Measurements from ENCODE around the gene RNLS.

RNLS gene

DNA sequence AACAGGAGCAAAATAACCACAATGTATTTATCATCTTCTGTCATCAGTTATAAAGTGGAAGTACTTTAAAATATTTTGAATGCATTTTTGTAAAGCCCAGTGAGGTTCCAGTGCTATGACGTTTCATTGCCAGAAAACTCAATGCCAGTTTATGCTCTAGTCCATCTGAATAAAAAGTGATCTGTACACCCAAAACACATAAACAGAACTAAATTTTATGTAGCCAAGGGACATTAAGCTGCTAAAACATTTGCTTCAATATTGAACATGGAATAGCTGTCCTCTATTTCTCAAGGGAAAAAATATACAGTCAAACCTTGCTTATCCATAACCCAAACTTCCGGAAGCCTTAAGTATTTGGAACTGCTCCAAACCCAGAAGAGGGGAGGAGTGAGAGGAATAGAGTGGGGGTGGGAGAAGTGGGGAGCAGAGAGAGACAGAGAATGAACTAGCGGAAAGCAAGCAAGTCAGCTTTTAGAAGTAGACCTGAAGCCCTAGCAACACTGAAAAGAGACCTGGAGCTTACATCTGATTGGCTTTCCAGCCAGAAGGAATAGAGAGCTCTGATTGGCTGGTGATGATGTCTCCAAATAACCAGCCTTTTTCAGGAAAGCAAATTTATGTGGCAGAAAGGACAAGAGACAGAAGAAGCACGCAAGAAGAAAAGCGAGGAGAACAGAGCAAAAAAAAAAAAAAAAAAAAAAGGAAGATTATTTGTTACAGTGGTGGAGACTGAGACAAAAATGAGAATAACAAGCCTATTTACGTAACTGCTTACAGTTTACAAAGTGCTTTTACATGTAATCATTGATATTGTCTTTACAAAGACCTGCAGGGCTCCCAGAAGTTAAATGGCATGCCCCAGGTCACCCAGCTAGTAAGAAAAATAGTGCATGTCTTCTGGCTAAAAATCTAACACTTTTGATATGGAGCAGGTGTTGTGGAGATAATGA lies 196.0 kb downstream of the RNLS start:
- Histone ChIP-seq H3K27me3 (replicated peaks; ENCODE audit: control insufficient read depth, insufficient read depth, low read length, poor library complexity, severe bottlenecking) (no peaks in the 10 kb centered on the region), H3K4me3 (ENCODE audit: insufficient read depth, low read depth, low read length, poor library complexity, severe bottlenecking) (no peak overlapping the region), H3K4me1 (ENCODE audit: control insufficient read depth, insufficient read depth, low read length, poor library complexity, severe bottlenecking) (peaks cover 32% of the 10 kb centered on the region), H3K36me3 (ENCODE audit: control insufficient read depth, insufficient read depth, low read length) (no peaks in the 10 kb centered on the region), H3K9me3 (ENCODE audit: control insufficient read depth, low read length) (no peaks in the 10 kb centered on the region), H3K27ac (ENCODE audit: insufficient read depth, low read length, poor library complexity, severe bottlenecking) (peak overlapping the region; percentile 83)
- no peak for DNase-seq

DNA sequence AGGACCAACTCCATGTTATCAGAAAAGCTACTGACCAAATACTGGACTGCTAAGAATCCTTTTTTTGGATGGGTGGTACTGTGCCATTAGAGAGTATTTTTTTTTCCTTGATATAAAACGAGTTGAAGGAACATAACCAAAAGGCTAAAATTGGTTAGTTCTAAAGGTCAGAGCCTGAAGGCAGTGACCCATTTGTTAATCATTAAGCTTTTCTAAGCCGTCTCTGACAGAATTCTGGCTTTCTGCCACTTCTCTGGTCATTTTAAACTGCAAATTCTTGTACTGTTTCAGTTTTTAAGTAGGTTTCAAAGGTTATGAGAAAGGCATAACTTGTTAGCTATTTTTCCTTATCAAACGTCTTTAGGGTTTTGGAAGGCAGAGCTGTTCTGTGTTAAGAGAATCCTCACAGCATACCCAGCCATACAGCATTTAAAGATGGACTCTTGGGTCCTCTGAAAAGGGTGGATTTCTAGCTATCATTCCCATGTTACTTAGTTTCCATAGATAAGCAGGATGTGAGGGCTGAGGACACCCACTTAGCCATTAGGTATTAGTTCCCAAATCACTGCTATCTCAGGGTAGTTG lies 196.8 kb downstream of the RNLS start:
- Histone ChIP-seq H3K36me3 (ENCODE audit: control insufficient read depth, insufficient read depth, low read length) (no peaks in the 10 kb centered on the region), H3K9me3 (ENCODE audit: control insufficient read depth, low read length) (no peaks in the 10 kb centered on the region), H3K4me1 (ENCODE audit: control insufficient read depth, insufficient read depth, low read length, poor library complexity, severe bottlenecking) (peaks cover 32% of the 10 kb centered on the region), H3K27me3 (replicated peaks; ENCODE audit: control insufficient read depth, insufficient read depth, low read length, poor library complexity, severe bottlenecking) (no peaks in the 10 kb centered on the region), H3K27ac (ENCODE audit: insufficient read depth, low read length, poor library complexity, severe bottlenecking) (peak overlapping the region; percentile 83), H3K4me3 (ENCODE audit: insufficient read depth, low read depth, low read length, poor library complexity, severe bottlenecking) (no peak overlapping the region)
- no peak for DNase-seq

DNA sequence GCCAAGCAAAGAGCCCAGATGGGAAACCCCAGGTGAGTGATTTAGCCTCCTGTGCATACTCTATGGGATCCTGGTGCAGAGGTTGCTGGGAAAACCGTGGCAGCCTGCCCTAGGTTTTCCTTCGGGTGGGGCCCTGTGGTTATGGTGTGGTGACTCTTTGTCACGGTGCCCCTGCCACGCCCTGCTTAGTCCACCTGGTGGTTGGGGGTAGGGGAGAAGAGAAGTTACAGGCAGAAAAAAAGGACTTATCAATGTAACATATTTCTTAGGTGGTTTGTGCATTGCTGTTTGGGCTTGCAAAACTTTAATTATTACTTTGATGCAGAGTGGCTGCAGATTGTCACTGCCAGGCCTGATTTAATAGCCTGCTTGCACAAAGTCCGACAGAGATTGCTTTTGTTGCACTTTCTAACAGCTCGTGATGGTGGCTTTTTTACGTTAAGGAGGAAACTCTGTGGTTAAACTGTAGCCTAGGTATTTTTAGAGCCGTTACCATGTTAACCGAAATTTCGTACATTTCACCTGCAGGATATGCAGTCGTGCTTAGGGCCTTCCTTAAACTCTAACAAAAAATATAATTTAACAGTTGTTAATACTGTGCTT lies 197.4 kb downstream of the RNLS start:
- Histone ChIP-seq H3K9me3 (ENCODE audit: control insufficient read depth, low read length) (no peaks in the 10 kb centered on the region), H3K4me1 (ENCODE audit: control insufficient read depth, insufficient read depth, low read length, poor library complexity, severe bottlenecking) (peaks cover 32% of the 10 kb centered on the region), H3K4me3 (ENCODE audit: insufficient read depth, low read depth, low read length, poor library complexity, severe bottlenecking) (peak overlapping the region; percentile 29), H3K27ac (ENCODE audit: insufficient read depth, low read length, poor library complexity, severe bottlenecking) (peak overlapping the region; percentile 83), H3K36me3 (ENCODE audit: control insufficient read depth, insufficient read depth, low read length) (no peaks in the 10 kb centered on the region), H3K27me3 (replicated peaks; ENCODE audit: control insufficient read depth, insufficient read depth, low read length, poor library complexity, severe bottlenecking) (no peaks in the 10 kb centered on the region)
- peak; percentile 28 to 39 (median 32) for DNase-seq

DNA sequence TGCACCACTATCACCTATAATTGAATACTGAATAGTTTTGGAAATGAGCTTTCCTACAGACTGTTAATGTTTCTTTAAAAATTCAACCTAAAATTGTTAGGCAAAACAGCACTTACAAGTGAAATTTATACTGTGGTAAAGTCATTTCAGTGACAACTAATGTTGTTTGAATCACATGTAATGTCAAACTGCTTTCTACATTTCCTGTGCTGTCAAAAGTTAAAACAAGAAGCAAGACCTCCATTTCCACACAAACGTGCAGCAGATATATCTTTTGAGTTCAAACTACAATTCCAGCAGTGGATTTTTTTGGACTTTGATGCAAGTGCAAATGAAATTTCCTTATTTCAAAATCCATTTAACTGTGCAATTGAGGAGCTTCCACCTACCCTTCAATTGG lies 199.8 kb downstream of the RNLS start:
- H3K27ac ChIP-seq (ENCODE audit: insufficient read depth, low read length, poor library complexity, severe bottlenecking), result no peak overlapping the region
- no peak for DNase-seq
- H3K4me1 ChIP-seq (ENCODE audit: control insufficient read depth, insufficient read depth, low read length, poor library complexity, severe bottlenecking), result peaks cover 32% of the 10 kb centered on the region
- no peaks in the 10 kb centered on the region for H3K36me3 ChIP-seq (ENCODE audit: control insufficient read depth, insufficient read depth, low read length)
- no peak overlapping the region for H3K4me3 ChIP-seq (ENCODE audit: insufficient read depth, low read depth, low read length, poor library complexity, severe bottlenecking)
- no peaks in the 10 kb centered on the region for H3K27me3 ChIP-seq (replicated peaks; ENCODE audit: control insufficient read depth, insufficient read depth, low read length, poor library complexity, severe bottlenecking)
- no peaks in the 10 kb centered on the region for H3K9me3 ChIP-seq (ENCODE audit: control insufficient read depth, low read length)

DNA sequence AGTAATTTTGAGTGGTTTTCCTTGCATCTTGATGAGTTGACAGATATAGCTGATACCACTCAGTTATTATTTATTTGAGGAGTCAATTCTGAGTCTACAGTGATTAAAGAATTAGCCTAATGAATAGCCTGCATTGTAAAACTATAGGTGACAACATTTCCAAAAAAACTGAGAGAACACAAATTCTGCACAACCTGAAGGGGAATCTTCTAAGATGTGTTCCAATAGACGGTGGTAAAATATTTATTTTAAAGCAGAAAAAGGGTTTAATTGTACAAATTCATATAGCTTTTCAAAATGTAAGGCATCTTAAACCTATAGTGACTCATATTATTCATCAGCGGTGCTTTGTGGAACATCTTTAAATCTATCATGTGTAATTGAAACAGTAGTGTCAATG lies 200.4 kb downstream of the RNLS start:
- H3K27me3 ChIP-seq (replicated peaks; ENCODE audit: control insufficient read depth, insufficient read depth, low read length, poor library complexity, severe bottlenecking), result no peaks in the 10 kb centered on the region
- no peaks in the 10 kb centered on the region for H3K36me3 ChIP-seq (ENCODE audit: control insufficient read depth, insufficient read depth, low read length)
- no peak overlapping the region for H3K4me3 ChIP-seq (ENCODE audit: insufficient read depth, low read depth, low read length, poor library complexity, severe bottlenecking)
- H3K9me3 ChIP-seq (ENCODE audit: control insufficient read depth, low read length), result no peaks in the 10 kb centered on the region
- DNase-seq, result no peak
- H3K27ac ChIP-seq (ENCODE audit: insufficient read depth, low read length, poor library complexity, severe bottlenecking), result no peak overlapping the region
- peaks cover 29% of the 10 kb centered on the region for H3K4me1 ChIP-seq (ENCODE audit: control insufficient read depth, insufficient read depth, low read length, poor library complexity, severe bottlenecking)

DNA sequence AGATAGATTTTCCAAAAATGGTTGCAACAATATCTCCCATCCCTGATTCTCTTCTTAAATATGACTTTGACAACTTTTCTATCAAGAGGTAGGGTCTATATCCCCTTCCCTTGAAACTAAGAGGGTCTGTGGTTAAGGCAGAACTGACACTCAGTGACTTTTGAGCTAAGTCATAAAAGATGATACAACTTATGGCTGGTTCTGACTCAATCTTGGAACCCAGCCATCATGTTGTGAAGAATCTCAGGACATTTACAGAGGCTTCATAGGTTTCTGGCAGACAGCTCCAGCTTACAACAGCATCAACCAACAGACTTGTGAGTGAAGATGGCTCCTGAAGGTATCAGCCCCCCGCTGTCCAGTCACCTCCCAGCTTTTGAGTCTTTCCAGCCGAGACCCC lies 203.5 kb downstream of the RNLS start:
- H3K9me3 ChIP-seq (ENCODE audit: control insufficient read depth, low read length), result no peaks in the 10 kb centered on the region
- no peak for DNase-seq

DNA sequence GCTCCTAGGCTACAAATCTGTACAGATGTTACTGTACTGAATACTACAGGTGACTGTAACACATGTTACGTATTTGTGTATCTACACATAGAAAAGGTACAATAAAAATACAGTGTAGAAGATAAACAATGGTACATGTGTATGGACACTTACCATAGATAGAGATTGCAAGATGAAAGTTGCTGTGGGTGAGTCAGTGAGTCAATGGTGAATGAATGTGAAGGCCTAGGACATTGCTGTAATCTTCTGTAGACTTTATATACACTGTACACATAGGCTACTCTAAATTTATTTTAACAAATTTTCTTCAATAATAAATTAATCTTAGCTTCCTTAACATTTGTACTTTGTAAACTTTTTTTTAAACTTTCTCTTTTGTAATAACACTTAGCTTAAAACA lies 205.6 kb downstream of the RNLS start:
- H3K4me3 ChIP-seq (ENCODE audit: insufficient read depth, low read depth, low read length, poor library complexity, severe bottlenecking), result no peak overlapping the region
- DNase-seq, result no peak

More for the DNA sequence above, 203.5 kb downstream of the RNLS start:
- Histone ChIP-seq H3K4me1 (ENCODE audit: control insufficient read depth, insufficient read depth, low read length, poor library complexity, severe bottlenecking) (peaks cover under 1% of the 10 kb centered on the region), H3K36me3 (ENCODE audit: control insufficient read depth, insufficient read depth, low read length) (no peaks in the 10 kb centered on the region), H3K27me3 (replicated peaks; ENCODE audit: control insufficient read depth, insufficient read depth, low read length, poor library complexity, severe bottlenecking) (no peaks in the 10 kb centered on the region), H3K27ac (ENCODE audit: insufficient read depth, low read length, poor library complexity, severe bottlenecking) (no peak overlapping the region), H3K4me3 (ENCODE audit: insufficient read depth, low read depth, low read length, poor library complexity, severe bottlenecking) (no peak overlapping the region)

DNA sequence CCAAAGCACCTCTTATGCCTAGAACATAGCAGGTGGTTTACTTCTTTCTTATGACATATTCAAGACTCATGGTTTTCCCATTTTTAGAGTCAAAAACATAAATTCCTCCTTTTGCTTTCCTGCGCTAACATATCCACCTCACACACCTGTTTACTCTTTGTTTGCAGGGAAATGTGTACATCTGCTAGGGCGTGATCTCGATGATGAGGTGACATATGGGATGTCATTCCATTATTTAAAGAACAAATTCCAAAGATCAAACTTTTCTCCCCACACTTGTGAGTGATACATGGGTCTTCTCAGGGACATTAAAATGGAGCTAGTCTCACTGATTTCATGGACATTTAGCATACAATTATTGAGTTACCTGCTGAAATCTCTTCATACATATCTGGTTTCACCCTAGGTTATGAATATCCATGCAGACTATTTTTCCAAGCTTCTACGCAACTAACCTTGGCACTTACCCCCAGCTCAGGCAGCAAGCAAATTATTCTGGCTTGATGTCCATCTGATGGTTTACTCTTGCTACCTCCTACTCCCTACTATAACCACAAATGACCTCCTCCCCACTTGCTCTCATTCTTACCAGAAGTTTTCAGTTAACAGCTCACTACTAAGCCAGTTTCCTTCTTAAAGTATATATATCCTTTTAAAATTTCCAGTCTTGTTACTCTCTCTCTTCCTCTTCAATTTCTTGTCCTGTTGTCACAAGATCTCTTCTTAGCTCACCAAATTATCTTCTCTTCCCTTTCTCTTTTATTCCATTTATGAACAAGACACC lies 208.5 kb downstream of the RNLS start:
- Histone ChIP-seq H3K27me3 (replicated peaks; ENCODE audit: control insufficient read depth, insufficient read depth, low read length, poor library complexity, severe bottlenecking) (no peaks in the 10 kb centered on the region), H3K36me3 (ENCODE audit: control insufficient read depth, insufficient read depth, low read length) (no peaks in the 10 kb centered on the region), H3K27ac (ENCODE audit: insufficient read depth, low read length, poor library complexity, severe bottlenecking) (no peak overlapping the region), H3K4me1 (ENCODE audit: control insufficient read depth, insufficient read depth, low read length, poor library complexity, severe bottlenecking) (no peaks in the 10 kb centered on the region), H3K9me3 (ENCODE audit: control insufficient read depth, low read length) (no peaks in the 10 kb centered on the region), H3K4me3 (ENCODE audit: insufficient read depth, low read depth, low read length, poor library complexity, severe bottlenecking) (no peak overlapping the region)
- no peak for DNase-seq

More for the DNA sequence above, 205.6 kb downstream of the RNLS start:
- H3K27ac ChIP-seq (ENCODE audit: insufficient read depth, low read length, poor library complexity, severe bottlenecking), result no peak overlapping the region
- H3K36me3 ChIP-seq (ENCODE audit: control insufficient read depth, insufficient read depth, low read length), result no peaks in the 10 kb centered on the region
- H3K9me3 ChIP-seq (ENCODE audit: control insufficient read depth, low read length), result no peaks in the 10 kb centered on the region
- no peaks in the 10 kb centered on the region for H3K27me3 ChIP-seq (replicated peaks; ENCODE audit: control insufficient read depth, insufficient read depth, low read length, poor library complexity, severe bottlenecking)
- H3K4me1 ChIP-seq (ENCODE audit: control insufficient read depth, insufficient read depth, low read length, poor library complexity, severe bottlenecking), result no peaks in the 10 kb centered on the region

DNA sequence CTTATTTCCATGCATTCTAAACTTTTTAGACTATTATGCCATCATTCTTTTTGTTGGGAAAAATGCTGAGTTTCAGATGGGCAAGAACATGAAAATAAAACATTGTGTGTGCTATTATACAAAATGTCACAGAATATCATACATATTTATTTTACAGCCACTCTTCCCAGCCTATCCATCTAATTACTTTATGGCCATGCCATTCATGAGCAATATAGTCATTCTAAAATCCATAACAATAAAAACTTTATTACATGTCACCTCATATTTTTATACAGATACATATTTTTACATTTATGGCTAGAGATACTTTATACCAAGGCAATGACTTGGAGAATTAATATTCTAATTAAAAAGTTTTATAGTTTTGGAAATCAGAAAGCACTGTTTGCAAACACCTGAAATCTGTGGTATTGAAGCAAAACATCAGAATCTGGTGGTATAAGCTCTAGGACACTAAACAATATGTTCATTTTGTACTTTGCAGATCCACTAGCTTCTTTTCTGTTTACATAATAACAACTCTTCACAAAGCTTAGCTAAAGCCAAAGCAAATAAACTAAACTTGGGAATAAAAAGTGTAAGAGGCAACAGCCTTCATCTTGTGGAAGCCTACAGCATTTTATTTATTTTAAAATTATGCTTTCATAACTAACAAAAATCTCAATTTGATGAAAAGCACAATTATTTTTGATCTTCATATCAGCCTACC lies 210.1 kb downstream of the RNLS start:
- Histone ChIP-seq H3K27me3 (replicated peaks; ENCODE audit: control insufficient read depth, insufficient read depth, low read length, poor library complexity, severe bottlenecking) (no peaks in the 10 kb centered on the region), H3K9me3 (ENCODE audit: control insufficient read depth, low read length) (no peaks in the 10 kb centered on the region), H3K4me1 (ENCODE audit: control insufficient read depth, insufficient read depth, low read length, poor library complexity, severe bottlenecking) (no peaks in the 10 kb centered on the region), H3K36me3 (ENCODE audit: control insufficient read depth, insufficient read depth, low read length) (no peaks in the 10 kb centered on the region), H3K4me3 (ENCODE audit: insufficient read depth, low read depth, low read length, poor library complexity, severe bottlenecking) (no peak overlapping the region), H3K27ac (ENCODE audit: insufficient read depth, low read length, poor library complexity, severe bottlenecking) (no peak overlapping the region)
- DNase-seq, result no peak

Data from effector memory CD4-positive, alpha-beta T cell (primary cell).